OCI-LY7 (cell line): ENCODE results near the gene CHCHD6.

Source experiments
- CTCF ChIP-seq: fragments of 200-600 bp; sonication (generic); conservative IDR thresholded peaks from 2 replicates; pipeline ENCODE4 v1.5.1; 2014; ENCODE audit warnings: mild to moderate bottlenecking, antibody characterized with exemption, low read length, moderate library complexity, mixed read lengths
- EZH2phosphoT487 ChIP-seq: fragments of 200-600 bp; sonication (generic); IDR thresholded peaks from 2 replicates; pipeline ENCODE4 v1.6.1; 2018; ENCODE audit warnings: low read depth, borderline replicate concordance, mild to moderate bottlenecking, mixed run types, antibody characterized with exemption, low read length, moderate library complexity, mixed read lengths

- no peak for TF ChIP-seq CTCF
- TF ChIP-seq EZH2phosphoT487, result no peak
Measured at GRCh38 chr3:126931806-126932187, 227.8 kb downstream of the CHCHD6 start.
